A673 (cell line): ENCODE measurements around the gene UBE2Q1.

Experiments used
- CTCF ChIP-seq: fragments of 300-800, 200-600 bp; sonication (generic); conservative IDR thresholded peaks from 2 replicates; pipeline ENCODE4 v1.5.1; 2017; ENCODE audit warnings: low read depth, mild to moderate bottlenecking, antibody characterized with exemption, low read length, moderate library complexity, mixed read lengths
- EZH2 ChIP-seq: fragments of 200-600 bp; sonication (generic); IDR thresholded peaks from 2 replicates; pipeline ENCODE4 v1.6.1; 2017; ENCODE audit warnings: borderline replicate concordance, low read depth, mild to moderate bottlenecking, mixed read lengths, antibody characterized with exemption, low read length; ENCODE audit not compliant: poor library complexity, severe bottlenecking

- TF ChIP-seq CTCF (no peak), EZH2 (no peak)
Observed at GRCh38 chr1:154583773-154584172, 25.3 kb upstream of the UBE2Q1 start.
